A673 (cell line): ENCODE measurements around the gene OR52E2.

ENCODE experiments used
- CTCF ChIP-seq: fragments of 300-800, 200-600 bp; sonication (generic); conservative IDR thresholded peaks from 2 replicates; pipeline ENCODE4 v1.5.1; 2017; ENCODE audit warnings: low read depth, mild to moderate bottlenecking, antibody characterized with exemption, low read length, moderate library complexity, mixed read lengths
- EZH2 ChIP-seq: fragments of 200-600 bp; sonication (generic); IDR thresholded peaks from 2 replicates; pipeline ENCODE4 v1.6.1; 2017; ENCODE audit warnings: borderline replicate concordance, low read depth, mild to moderate bottlenecking, mixed read lengths, antibody characterized with exemption, low read length; ENCODE audit not compliant: poor library complexity, severe bottlenecking

- TF ChIP-seq CTCF = no peak
- TF ChIP-seq EZH2 = no peak
These were observed 33.6 kb upstream of the OR52E2 start for GRCh38 chr11:5092821-5093585.
